ENCODE results near the gene UGCG.
"Not testable (repeated sequence)": the region's sequence is repeated elsewhere in the genome, so short reads cannot be mapped to it uniquely, and the experiment has no call there.

UGCG gene

DNA sequence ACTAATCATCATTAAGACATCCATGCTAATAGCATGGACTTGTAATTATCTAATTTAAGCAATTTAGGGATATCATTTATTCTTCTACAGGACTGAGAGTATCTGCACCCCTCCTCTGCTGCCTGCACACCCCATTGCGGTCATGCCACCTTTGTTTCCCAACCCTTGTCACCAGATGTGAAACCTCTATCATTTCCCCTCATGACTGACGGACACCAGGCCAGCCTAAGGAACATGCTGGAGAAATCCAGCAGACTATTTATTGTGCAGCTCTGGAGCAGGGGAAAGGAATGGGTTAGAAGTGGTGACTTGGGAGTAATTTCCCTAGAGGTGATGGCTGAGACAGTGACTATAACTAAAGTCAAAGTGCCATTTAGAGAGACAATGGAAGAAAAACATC, 40.7 kb downstream of the UGCG start:
- Histone ChIP-seq H3K4me3 (ENCODE audit: extremely low read depth, insufficient read depth, low read length, poor library complexity, severe bottlenecking) (no peak overlapping the region), H3K4me1 (ENCODE audit: control insufficient read depth, insufficient read depth, low read length, poor library complexity, severe bottlenecking) (peaks cover 3% of the 10 kb centered on the region)
- WGBS, 2 experiments (ENCODE audit: insufficient coverage in 2 of 2): 100% methylated on average over 1 to 2 of the region's 2 CpGs

GRCh38 chr9:111937781-111938426, 41.3 kb downstream of the UGCG start:
- WGBS, 2 experiments (ENCODE audit: insufficient coverage in 2 of 2): 89 to 94% methylated on average over 4 to 7 of the region's 12 CpGs
- peaks cover 3% of the 10 kb centered on the region for H3K4me1 ChIP-seq (ENCODE audit: control insufficient read depth, insufficient read depth, low read length, poor library complexity, severe bottlenecking)
- H3K27ac ChIP-seq (ENCODE audit: low read depth, low read length, severe bottlenecking): no peak overlapping the region
- no peak overlapping the region for H3K4me3 ChIP-seq (ENCODE audit: extremely low read depth, insufficient read depth, low read length, poor library complexity, severe bottlenecking)
- no peaks in the 10 kb centered on the region for H3K9me3 ChIP-seq (ENCODE audit: control insufficient read depth, low read length)
- H3K36me3 ChIP-seq (ENCODE audit: control insufficient read depth, insufficient read depth, low read length): peaks cover 34% of the 10 kb centered on the region

More for the DNA sequence above, 40.7 kb downstream of the UGCG start:
- Histone ChIP-seq H3K9me3 (ENCODE audit: control insufficient read depth, low read length) (no peaks in the 10 kb centered on the region), H3K27ac (ENCODE audit: low read depth, low read length, severe bottlenecking) (no peak overlapping the region), H3K36me3 (ENCODE audit: control insufficient read depth, insufficient read depth, low read length) (peaks cover 39% of the 10 kb centered on the region)

DNA sequence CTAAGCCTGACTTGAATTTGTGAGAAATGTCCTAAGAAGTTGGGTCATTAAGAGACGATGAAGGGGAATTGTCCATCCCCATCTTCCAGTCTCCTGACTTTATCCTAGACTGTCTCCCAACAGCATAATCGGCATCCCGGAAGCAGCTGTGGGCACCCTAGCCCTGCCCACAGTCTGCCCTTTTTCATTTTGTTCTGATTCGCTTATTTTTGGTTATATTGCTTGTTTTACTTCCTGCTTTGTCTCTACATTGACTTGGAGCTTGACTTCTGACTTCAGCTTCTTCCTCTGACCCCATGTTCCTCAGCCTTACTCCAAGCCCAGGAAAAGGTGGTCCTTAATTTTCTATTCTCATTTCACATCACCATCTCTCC, 41.8 kb downstream of the UGCG start:
- H3K4me3 ChIP-seq (ENCODE audit: extremely low read depth, insufficient read depth, low read length, poor library complexity, severe bottlenecking): no peak overlapping the region
- peaks cover 31% of the 10 kb centered on the region for H3K36me3 ChIP-seq (ENCODE audit: control insufficient read depth, insufficient read depth, low read length)
- H3K9me3 ChIP-seq (ENCODE audit: control insufficient read depth, low read length): no peaks in the 10 kb centered on the region
- H3K4me1 ChIP-seq (ENCODE audit: control insufficient read depth, insufficient read depth, low read length, poor library complexity, severe bottlenecking): peaks cover 3% of the 10 kb centered on the region
- 100% methylated on average over 4 of the region's 4 CpGs; no CpG with 5 or more reads in 1 of the 2 experiments for WGBS, 2 experiments (ENCODE audit: insufficient coverage in 2 of 2)
- no peak overlapping the region for H3K27ac ChIP-seq (ENCODE audit: low read depth, low read length, severe bottlenecking)

- Histone ChIP-seq H3K27ac (ENCODE audit: low read depth, low read length, severe bottlenecking) (no peak overlapping the region), H3K36me3 (ENCODE audit: control insufficient read depth, insufficient read depth, low read length) (peaks cover 23% of the 10 kb centered on the region), H3K4me1 (ENCODE audit: control insufficient read depth, insufficient read depth, low read length, poor library complexity, severe bottlenecking) (peaks cover 3% of the 10 kb centered on the region), H3K4me3 (ENCODE audit: extremely low read depth, insufficient read depth, low read length, poor library complexity, severe bottlenecking) (no peak overlapping the region), H3K9me3 (ENCODE audit: control insufficient read depth, low read length) (no peaks in the 10 kb centered on the region)
- 100% methylated on average over 1 to 2 of the region's 2 CpGs for WGBS, 2 experiments (ENCODE audit: insufficient coverage in 2 of 2)
Measured at GRCh38 chr9:111939322-111939721, 42.7 kb downstream of the UGCG start.

DNA sequence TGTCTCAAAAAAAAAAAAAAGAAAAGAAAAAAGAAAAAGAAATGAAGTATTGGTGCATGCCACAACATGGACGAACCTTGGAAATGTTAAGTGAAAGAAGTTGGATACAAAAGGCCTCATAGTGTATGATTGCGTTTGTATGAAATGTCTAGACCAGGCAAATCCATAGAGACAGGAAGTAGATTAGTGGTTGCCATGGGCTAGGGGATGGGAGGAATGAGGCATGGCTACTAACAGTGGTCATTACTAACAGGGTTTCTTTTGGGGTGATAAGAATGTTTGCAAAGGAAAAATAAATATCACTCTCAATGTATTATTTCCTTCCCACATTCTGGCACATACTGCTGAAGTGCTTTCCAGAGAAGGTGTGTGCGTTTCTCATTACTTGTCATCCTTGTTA, 44.1 kb downstream of the UGCG start:
- H3K36me3 ChIP-seq (ENCODE audit: control insufficient read depth, insufficient read depth, low read length): peaks cover 14% of the 10 kb centered on the region

DNA sequence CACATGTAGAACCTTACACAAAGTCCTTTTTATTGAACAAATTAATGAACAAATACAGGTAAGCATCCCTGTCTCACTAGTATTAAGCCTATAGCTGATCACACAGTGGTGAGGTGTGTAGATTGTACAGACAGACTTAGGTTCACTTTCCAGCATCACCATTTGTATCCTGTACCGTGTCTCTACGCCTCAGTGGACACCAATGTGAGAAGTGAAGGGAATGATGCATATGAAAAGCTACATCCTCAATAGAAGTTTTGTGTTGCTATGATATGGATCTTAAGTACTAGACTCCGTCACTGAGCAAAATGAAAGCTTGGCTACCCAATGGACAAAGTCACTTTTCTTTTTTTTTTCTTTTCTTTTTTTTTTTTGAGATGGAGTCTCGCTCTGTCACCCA, 46.6 kb downstream of the UGCG start:
- 80 to 88% methylated on average over 1 to 3 of the region's 4 CpGs for WGBS, 2 experiments (ENCODE audit: insufficient coverage in 2 of 2)
- H3K4me1 ChIP-seq (ENCODE audit: control insufficient read depth, insufficient read depth, low read length, poor library complexity, severe bottlenecking): peaks cover 3% of the 10 kb centered on the region
- no peaks in the 10 kb centered on the region for H3K9me3 ChIP-seq (ENCODE audit: control insufficient read depth, low read length)
- no peak overlapping the region for H3K4me3 ChIP-seq (ENCODE audit: extremely low read depth, insufficient read depth, low read length, poor library complexity, severe bottlenecking)
- H3K36me3 ChIP-seq (ENCODE audit: control insufficient read depth, insufficient read depth, low read length): no peaks in the 10 kb centered on the region
- H3K27ac ChIP-seq (ENCODE audit: low read depth, low read length, severe bottlenecking): no peak overlapping the region

More for the DNA sequence above, 44.1 kb downstream of the UGCG start:
- Histone ChIP-seq H3K4me1 (ENCODE audit: control insufficient read depth, insufficient read depth, low read length, poor library complexity, severe bottlenecking) (peaks cover 3% of the 10 kb centered on the region), H3K27ac (ENCODE audit: low read depth, low read length, severe bottlenecking) (no peak overlapping the region), H3K9me3 (ENCODE audit: control insufficient read depth, low read length) (no peaks in the 10 kb centered on the region), H3K4me3 (ENCODE audit: extremely low read depth, insufficient read depth, low read length, poor library complexity, severe bottlenecking) (no peak overlapping the region)
- WGBS, 2 experiments (ENCODE audit: insufficient coverage in 2 of 2): 93 to 95% methylated on average over 2 of the region's 3 CpGs

DNA sequence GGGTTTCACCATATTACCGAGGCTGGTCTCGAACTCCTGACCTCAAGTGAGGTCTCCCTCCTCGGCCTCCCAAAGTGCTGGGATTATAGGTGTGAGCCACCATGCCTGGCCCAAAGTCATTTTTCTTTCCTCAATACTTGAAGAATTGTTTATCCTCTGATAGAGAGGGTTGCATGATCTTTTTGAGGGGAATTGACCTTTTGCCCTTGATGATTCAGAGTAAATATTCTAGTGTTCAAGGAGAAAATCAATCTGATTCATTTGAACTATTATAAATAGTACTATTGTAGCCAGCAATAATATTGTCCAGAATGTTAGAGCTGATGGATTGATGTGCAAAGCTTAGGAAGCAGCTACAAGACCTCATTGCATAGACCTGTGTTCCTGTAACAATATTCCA, 47.1 kb downstream of the UGCG start:
- Histone ChIP-seq H3K4me1 (ENCODE audit: control insufficient read depth, insufficient read depth, low read length, poor library complexity, severe bottlenecking) (peaks cover 3% of the 10 kb centered on the region), H3K27ac (ENCODE audit: low read depth, low read length, severe bottlenecking) (no peak overlapping the region), H3K4me3 (ENCODE audit: extremely low read depth, insufficient read depth, low read length, poor library complexity, severe bottlenecking) (no peak overlapping the region), H3K9me3 (ENCODE audit: control insufficient read depth, low read length) (no peaks in the 10 kb centered on the region), H3K36me3 (ENCODE audit: control insufficient read depth, insufficient read depth, low read length) (no peaks in the 10 kb centered on the region)
- 100% methylated on average over 2 of the region's 3 CpGs; no CpG with 5 or more reads in 1 of the 2 experiments for WGBS, 2 experiments (ENCODE audit: insufficient coverage in 2 of 2)

- Histone ChIP-seq H3K4me1 (ENCODE audit: control insufficient read depth, insufficient read depth, low read length, poor library complexity, severe bottlenecking) (peaks cover 3% of the 10 kb centered on the region), H3K27ac (ENCODE audit: low read depth, low read length, severe bottlenecking) (no peak overlapping the region), H3K4me3 (ENCODE audit: extremely low read depth, insufficient read depth, low read length, poor library complexity, severe bottlenecking) (no peak overlapping the region), H3K36me3 (ENCODE audit: control insufficient read depth, insufficient read depth, low read length) (no peaks in the 10 kb centered on the region), H3K9me3 (ENCODE audit: control insufficient read depth, low read length) (no peaks in the 10 kb centered on the region)
- WGBS, 2 experiments (ENCODE audit: insufficient coverage in 2 of 2): 90% methylated on average over 2 of the region's 3 CpGs
Measured at GRCh38 chr9:111944241-111944866, 47.7 kb downstream of the UGCG start.

DNA sequence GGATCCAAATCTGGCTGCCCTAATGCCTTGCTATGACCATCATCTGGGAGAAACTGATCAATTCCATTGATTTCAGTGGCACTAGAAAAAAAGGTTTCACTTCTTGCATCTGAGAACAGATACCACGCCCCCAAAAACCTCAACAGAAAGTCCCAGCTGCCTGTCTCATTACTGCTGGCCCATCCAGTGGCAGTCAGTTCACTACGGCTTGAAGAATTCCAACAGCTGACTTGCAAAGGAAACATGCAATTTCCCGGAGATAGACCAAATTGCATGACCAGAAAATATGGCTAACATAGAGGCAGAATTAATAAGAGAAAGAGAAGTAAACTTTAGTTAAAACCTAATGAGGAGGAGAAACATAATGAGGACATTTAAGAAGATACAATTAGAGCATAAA, 48.6 kb downstream of the UGCG start:
- peaks cover 3% of the 10 kb centered on the region for H3K4me1 ChIP-seq (ENCODE audit: control insufficient read depth, insufficient read depth, low read length, poor library complexity, severe bottlenecking)
- H3K36me3 ChIP-seq (ENCODE audit: control insufficient read depth, insufficient read depth, low read length): no peaks in the 10 kb centered on the region
- no peak overlapping the region for H3K27ac ChIP-seq (ENCODE audit: low read depth, low read length, severe bottlenecking)
- H3K4me3 ChIP-seq (ENCODE audit: extremely low read depth, insufficient read depth, low read length, poor library complexity, severe bottlenecking): no peak overlapping the region
- 86 to 96% methylated on average over 3 of the region's 3 CpGs for WGBS, 2 experiments (ENCODE audit: insufficient coverage in 2 of 2)
- H3K9me3 ChIP-seq (ENCODE audit: control insufficient read depth, low read length): no peaks in the 10 kb centered on the region

GRCh38 chr9:111948109-111948508, 51.5 kb downstream of the UGCG start:
- not testable (repeated sequence) for H3K4me1 ChIP-seq (ENCODE audit: control insufficient read depth, insufficient read depth, low read length, poor library complexity, severe bottlenecking); H3K9me3 ChIP-seq (ENCODE audit: control insufficient read depth, low read length); H3K36me3 ChIP-seq (ENCODE audit: control insufficient read depth, insufficient read depth, low read length); H3K4me3 ChIP-seq (ENCODE audit: extremely low read depth, insufficient read depth, low read length, poor library complexity, severe bottlenecking); H3K27ac ChIP-seq (ENCODE audit: low read depth, low read length, severe bottlenecking)
- WGBS, 2 experiments (ENCODE audit: insufficient coverage in 2 of 2): 99 to 100% methylated on average over 8 to 17 of the region's 21 CpGs

DNA sequence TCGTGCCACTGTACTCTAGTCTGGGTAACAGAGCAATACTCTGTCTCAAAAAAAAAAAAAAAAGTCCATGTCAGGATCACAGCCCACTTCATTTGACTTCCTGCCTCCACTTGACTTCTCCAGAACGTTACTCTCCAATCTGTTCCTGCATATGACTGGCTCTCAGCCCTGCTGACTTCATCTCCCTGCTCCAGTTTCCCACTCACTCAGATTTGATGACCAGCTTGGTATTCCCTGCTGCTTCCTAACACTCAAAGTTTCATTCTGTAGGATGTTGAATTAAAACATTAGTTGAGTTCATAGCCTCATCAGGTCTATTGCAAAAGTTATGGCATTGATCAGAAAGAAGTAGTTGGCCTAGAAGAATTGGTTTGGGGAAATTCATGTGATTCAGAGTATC, 52.3 kb downstream of the UGCG start:
- no peaks in the 10 kb centered on the region for H3K9me3 ChIP-seq (ENCODE audit: control insufficient read depth, low read length)
- 78 to 90% methylated on average over 2 of the region's 2 CpGs for WGBS, 2 experiments (ENCODE audit: insufficient coverage in 2 of 2)
- no peak overlapping the region for H3K27ac ChIP-seq (ENCODE audit: low read depth, low read length, severe bottlenecking)

More for the DNA sequence above, 52.3 kb downstream of the UGCG start:
- no peak overlapping the region for H3K4me3 ChIP-seq (ENCODE audit: extremely low read depth, insufficient read depth, low read length, poor library complexity, severe bottlenecking)
- H3K36me3 ChIP-seq (ENCODE audit: control insufficient read depth, insufficient read depth, low read length): no peaks in the 10 kb centered on the region
- no peaks in the 10 kb centered on the region for H3K4me1 ChIP-seq (ENCODE audit: control insufficient read depth, insufficient read depth, low read length, poor library complexity, severe bottlenecking)
